Heart right ventricle (tissue), 16 donors: Measurements from ENCODE around the gene UBE2M. TPM values are rescaled to one million over a fixed set of nuclear protein-coding genes. Genes with fewer than 3 reads are reported as not detected.
"Not testable (repeated sequence)": the region's sequence is repeated elsewhere in the genome, so short reads cannot be mapped to it uniquely, and the experiment has no call there.

ENCODE experiments used
- ATAC-seq, 8 donors: fragments of 200-7000 bp; cut with Tn5 transposase; one replicate each; pipeline ENCODE4 v1.9.1; 2020; ENCODE audit warnings: mild to moderate bottlenecking in 8 of 8, moderate library complexity in 8 of 8, moderate number of reproducible peaks in 1 of 8
- DNase-seq, 2 donors: peaks; one replicate each; pipeline ENCODE4 v3.0.0-alpha.2; 2020
- H3K27ac ChIP-seq, 10 donors: fragments of 200-600 bp; sonication (generic) in 2 of 10; one replicate each; pipeline versions ENCODE4 v1.5.0 to v1.8.0; 2020 to 2022; ENCODE audit warnings: mild to moderate bottlenecking in 3 of 10
- H3K27me3 ChIP-seq, 7 donors: fragments of 200-600 bp; one replicate each; pipeline ENCODE4 v1.8.0; 2021 to 2022; ENCODE audit warnings: mild to moderate bottlenecking in 2 of 7
- H3K36me3 ChIP-seq, 9 donors: fragments of 200-600 bp; sonication (generic) in 1 of 9; one replicate each; pipeline versions ENCODE4 v1.5.0 to v1.8.0; 2020 to 2022; ENCODE audit warnings: mild to moderate bottlenecking in 2 of 9
- H3K4me1 ChIP-seq, 9 donors: fragments of 200-600 bp; sonication (generic) in 1 of 9; one replicate each; pipeline versions ENCODE4 v1.5.0 to v1.8.0; 2020 to 2022; ENCODE audit warnings: mild to moderate bottlenecking in 4 of 9
- H3K4me3 ChIP-seq, 10 donors: fragments of 200-600 bp; sonication (generic) in 2 of 10; one replicate each; pipeline versions ENCODE4 v1.5.0 to v1.8.0; 2020 to 2022; ENCODE audit warnings: mild to moderate bottlenecking in 7 of 10, moderate library complexity in 2 of 10
- H3K9me3 ChIP-seq, 11 donors: fragments of 200-600 bp in 10 of 11; sonication (generic) in 2 of 11; one replicate each; pipeline versions ENCODE4 v1.5.0 to v1.8.0; 2013 to 2022; ENCODE audit warnings: mild to moderate bottlenecking in 2 of 11, control low read depth in 1 of 11, moderate library complexity in 1 of 11
- CTCF ChIP-seq, 9 donors: fragments of 200-600 bp; sonication (generic) in 2 of 9; IDR thresholded peaks; one replicate each; pipeline versions ENCODE4 v1.5.0 to v1.8.0; 2021 to 2022; ENCODE audit warnings: antibody characterized with exemption in 9 of 9, mild to moderate bottlenecking in 5 of 9, moderate library complexity in 1 of 9
- WGBS, 2 donors: extraction: QIAGEN DNeasy Blood & Tissue Kit; methylation state at CpG; one replicate each; pipeline ENCODE4 v1.1.7; 2013; ENCODE audit warnings: inconsistent platforms in 1 of 2; 5-methylcytosine and 5-hydroxymethylcytosine counted together
- intact Hi-C, 10 donors: fragments of 100-400 bp; cut with DNase I; formaldehyde crosslinking; loops; one replicate each; pipeline versions ENCODE4 v1.11.1 to v1.14.2; 2022
- microRNA-seq, 2 donors: library from miRNA; unstranded; fragments of <30 nt; microRNA quantifications; one replicate each; pipeline ENCODE4 v1.2.0, GENCODE V29; 2021
- polyA plus RNA-seq, 2 donors: library from polyadenylated mRNA; stranded (reverse); fragments of 200-250 nt; gene quantifications; one replicate each; pipeline ENCODE4 v1.2.3, GENCODE V29; 2013
- total RNA-seq, 10 donors: library from RNA; stranded (reverse); fragmentation: NEBNext Ultra II Directional in 3 of 10; extraction: Animal tissue kit (Norgen Biotek cat#: 25700) in 3 of 10; gene quantifications; one replicate each; pipeline versions ENCODE4 v1.2.1 to v1.2.4, GENCODE V29; 2021 to 2023
- donor health status: Arrhythmogenic right ventricular cardiomyopathy.
- donor health status: ischemic (EF 13 %, LVEDD 7.1; RV severe dilation, severe dysfunction).
- donor health status: healthy with polysubstance abuse.
- donor health status: DM: no; HTN: yes; CAD: no.
- donor health status: DM: no; HTN: no; CAD: no.
- donor health status: ischemic (EF 25% LVEDD 6.9; RV normal size, moderate dysfunction).
- donor health status: ischemic (EF 25% LVEDD 5.7; RV mildly dilated, moderate dysfunction).
- donor health status: healthy.
- donor health status: DM: yes; HTN: yes; CAD: no.
- donor health status: Ischemic cardiomyopathy.
- donor health status: ischemic (EF 35%, LVEDD 5.7; RV mildly dilated, moderate dysfunction).
- donor health status: nonischemic (EF 11% LVEDD 7.7; RV severe dilation, severe dysfunction).
- donor health status: DM: yes; HTN: yes; CAD: no.
- donor health status: PGD.
- donor health status: ischemic (EF 29% LVEDD 5.4; RV normal size, mild dysfunction).
- donor health status: nonischemic (EF 23%, LVEDD 6.1; RV moderate dilation, normal function).

Gene UBE2M
- total and polyA plus RNA-seq, 12 donors = 45.4 to 146 (median 118) TPM

GRCh38 chr19:58510084-58510862, 48.1 kb downstream of the UBE2M start:
- WGBS, 2 donors = 81 to 82% methylated on average over 8 of the region's 8 CpGs
- no peak for ATAC-seq
- H3K9me3 ChIP-seq = peaks cover 0 to 10% (median 0%) of the 10 kb centered on the region in 11 donors
- peaks cover 0 to 19% (median 13%) of the 10 kb centered on the region in 9 donors for H3K4me1 ChIP-seq
- peaks cover 0 to 8% (median 0%) of the 10 kb centered on the region in 9 donors for H3K36me3 ChIP-seq
- DNase-seq = no peak
- intact Hi-C loops = no loop called here
- no peak overlapping the region for H3K4me3 ChIP-seq
- H3K27ac ChIP-seq = no peak overlapping the region
- no peak for TF ChIP-seq CTCF (IDR thresholded peaks at IDR 0.05)
- H3K27me3 ChIP-seq = no peaks in the 10 kb centered on the region

- DNase-seq (no peak), ATAC-seq (no peak)
- intact Hi-C loops = no loop called here
- Histone ChIP-seq H3K4me3 (no peak overlapping the region), H3K4me1 (peaks cover 0 to 14% (median 7%) of the 10 kb centered on the region in 9 donors), H3K36me3 (peaks cover 0 to 8% (median 0%) of the 10 kb centered on the region in 9 donors), H3K27ac (no peak overlapping the region), H3K9me3 (peaks cover 0 to 10% (median 0%) of the 10 kb centered on the region in 11 donors), H3K27me3 (no peaks in the 10 kb centered on the region)
- TF ChIP-seq CTCF (IDR thresholded peaks at IDR 0.05) = no peak
- 87 to 90% methylated on average over 11 of the region's 11 CpGs for WGBS, 2 donors
These were observed 48.7 kb downstream of the UBE2M start for GRCh38 chr19:58509731-58510083.

GRCh38 chr19:58507602-58508223, 50.7 kb downstream of the UBE2M start:
- H3K4me1 ChIP-seq, intact Hi-C loops, DNase-seq, H3K27ac ChIP-seq, H3K36me3 ChIP-seq, H3K9me3 ChIP-seq, H3K4me3 ChIP-seq, ATAC-seq, H3K27me3 ChIP-seq: not testable (repeated sequence)
- WGBS, 2 donors = 69 to 71% methylated on average over 8 of the region's 8 CpGs

Small RNA genes lying within 50 kb of the gene (microRNA-seq; reads per million reads assigned to microRNA genes)
- 0 reads per million in 2 donors for gene MIR6807

Other genes with a start within 250 kb of the UBE2M start
- gene ZSCAN22, start 231.6 kb downstream of the UBE2M start, total RNA-seq = 1 to 10 TPM; 1.2 to 2.1 (median 1.4) TPM
- under 1 TPM; 0.80 to 0.87 TPM for gene ZSCAN22, start 231.6 kb downstream of the UBE2M start, polyA plus RNA-seq
- gene A1BG, start 205.1 kb downstream of the UBE2M start, total RNA-seq = 1 to 10 TPM in 9 of 10 donors, under 1 TPM in 1; 0.80 to 5.5 (median 2.0) TPM
- 1 to 10 TPM; 9.6 TPM for gene A1BG, start 205.1 kb downstream of the UBE2M start, polyA plus RNA-seq
- under 1 TPM in 9 of 10 donors, not detected in 1; 0.14 to 0.73 (median 0.30) TPM for gene ZNF497, start 195.9 kb downstream of the UBE2M start, total RNA-seq
- gene ZNF497, start 195.9 kb downstream of the UBE2M start, polyA plus RNA-seq = under 1 TPM; 0.22 to 0.33 TPM
- under 1 TPM; 0.11 to 0.90 (median 0.41) TPM for gene ZNF837, start 177.6 kb downstream of the UBE2M start, total RNA-seq
- under 1 TPM; 0.36 to 0.88 TPM for gene ZNF837, start 177.6 kb downstream of the UBE2M start, polyA plus RNA-seq
- 100 to 1,000 TPM; 360 to 610 (median 413) TPM for gene RPS5, start 171.3 kb downstream of the UBE2M start, total RNA-seq
- 1,000 to 10,000 TPM in 1 of 2 donors, 100 to 1,000 TPM in 1; 430 to 2,053 TPM for gene RPS5, start 171.3 kb downstream of the UBE2M start, polyA plus RNA-seq
- not detected for gene RNF225, start 163.0 kb downstream of the UBE2M start, total RNA-seq
- not detected for gene RNF225, start 163.0 kb downstream of the UBE2M start, polyA plus RNA-seq
- 10 to 100 TPM; 12.7 to 20.4 (median 17.6) TPM for gene ZNF584, start 150.0 kb downstream of the UBE2M start, total RNA-seq
- 10 to 100 TPM in 1 of 2 donors, 1 to 10 TPM in 1; 6.5 to 15.9 TPM for gene ZNF584, start 150.0 kb downstream of the UBE2M start, polyA plus RNA-seq
- gene ZNF132, start 118.5 kb downstream of the UBE2M start, total RNA-seq = 1 to 10 TPM; 3.6 to 6.7 (median 5.1) TPM
- gene ZNF132, start 118.5 kb downstream of the UBE2M start, polyA plus RNA-seq = 1 to 10 TPM; 1.1 to 1.3 TPM
- 1 to 10 TPM; 1.9 to 5.2 (median 3.2) TPM for gene ZNF324B, start 107.0 kb downstream of the UBE2M start, total RNA-seq
- 1 to 10 TPM; 1.4 to 1.6 TPM for gene ZNF324B, start 107.0 kb downstream of the UBE2M start, polyA plus RNA-seq
- gene ZNF324, start 91.5 kb downstream of the UBE2M start, total RNA-seq = 1 to 10 TPM; 3.8 to 6.1 (median 5.1) TPM
- 1 to 10 TPM; 2.6 to 4.0 TPM for gene ZNF324, start 91.5 kb downstream of the UBE2M start, polyA plus RNA-seq
- 1 to 10 TPM; 4.2 to 7.0 (median 5.1) TPM for gene ZNF446, start 82.3 kb downstream of the UBE2M start, total RNA-seq
- gene ZNF446, start 82.3 kb downstream of the UBE2M start, polyA plus RNA-seq = 10 to 100 TPM in 1 of 2 donors, 1 to 10 TPM in 1; 7.1 to 11.1 TPM
- 1 to 10 TPM; 2.2 to 4.9 (median 3.9) TPM for gene SLC27A5, start 46.6 kb downstream of the UBE2M start, total RNA-seq
- gene SLC27A5, start 46.6 kb downstream of the UBE2M start, polyA plus RNA-seq = 1 to 10 TPM; 7.4 to 7.9 TPM
- gene ZBTB45, start 38.8 kb downstream of the UBE2M start, total RNA-seq = 10 to 100 TPM in 5 of 10 donors, 1 to 10 TPM in 5; 7.7 to 13.3 (median 9.7) TPM
- gene ZBTB45, start 38.8 kb downstream of the UBE2M start, polyA plus RNA-seq = 1 to 10 TPM; 7.1 to 8.7 TPM
- gene TRIM28, start 14.5 kb downstream of the UBE2M start, total RNA-seq = 100 to 1,000 TPM; 121 to 163 (median 150) TPM
- gene TRIM28, start 14.5 kb downstream of the UBE2M start, polyA plus RNA-seq = 100 to 1,000 TPM; 105 to 129 TPM
- 100 to 1,000 TPM; 123 to 151 (median 131) TPM for gene CHMP2A, start 3.5 kb downstream of the UBE2M start, total RNA-seq
- 100 to 1,000 TPM; 239 to 349 TPM for gene CHMP2A, start 3.5 kb downstream of the UBE2M start, polyA plus RNA-seq
- gene MZF1, start 14.7 kb upstream of the UBE2M start, total RNA-seq = 10 to 100 TPM in 2 of 10 donors, 1 to 10 TPM in 8; 4.4 to 12.0 (median 8.3) TPM
- 10 to 100 TPM in 1 of 2 donors, 1 to 10 TPM in 1; 7.6 to 28.0 TPM for gene MZF1, start 14.7 kb upstream of the UBE2M start, polyA plus RNA-seq